Ectodermal cell (in vitro differentiated cells): Measurements from ENCODE around the gene PPFIBP2.

Experiments used
- H3K27ac ChIP-seq: 2 replicates; pipeline ENCODE4 v1.7.0; 2013; ENCODE audit warnings: mild to moderate bottlenecking, low read depth, low read length; ENCODE audit not compliant: insufficient read depth, poor library complexity, severe bottlenecking
- H3K27me3 ChIP-seq: 2 replicates; pipeline ENCODE4 v1.7.0; 2013; ENCODE audit warnings: mild to moderate bottlenecking, low read length; ENCODE audit not compliant: insufficient read depth, control insufficient read depth, poor library complexity, severe bottlenecking
- H3K36me3 ChIP-seq: one replicate; pipeline ENCODE4 v1.7.0; 2013; ENCODE audit warnings: low read length; ENCODE audit not compliant: control insufficient read depth, insufficient read depth
- H3K4me1 ChIP-seq: one replicate; pipeline ENCODE4 v1.7.0; 2013; ENCODE audit warnings: low read length; ENCODE audit not compliant: control insufficient read depth, insufficient read depth
- H3K4me3 ChIP-seq: 2 replicates; pipeline ENCODE4 v1.7.0; 2013; ENCODE audit warnings: low read depth, low read length, control low read depth; ENCODE audit not compliant: insufficient read depth
- H3K9me3 ChIP-seq: 2 replicates; pipeline ENCODE4 v1.7.0; 2013; ENCODE audit warnings: mild to moderate bottlenecking, low read length, moderate library complexity; ENCODE audit not compliant: control insufficient read depth
- WGBS, 2 experiments: methylation state at CpG; one replicate each; pipeline ENCODE4 v1.1.7; 2013; ENCODE audit warnings: missing lambda C conversion rate in 2 of 2; 5-methylcytosine and 5-hydroxymethylcytosine counted together

Gene PPFIBP2

DNA sequence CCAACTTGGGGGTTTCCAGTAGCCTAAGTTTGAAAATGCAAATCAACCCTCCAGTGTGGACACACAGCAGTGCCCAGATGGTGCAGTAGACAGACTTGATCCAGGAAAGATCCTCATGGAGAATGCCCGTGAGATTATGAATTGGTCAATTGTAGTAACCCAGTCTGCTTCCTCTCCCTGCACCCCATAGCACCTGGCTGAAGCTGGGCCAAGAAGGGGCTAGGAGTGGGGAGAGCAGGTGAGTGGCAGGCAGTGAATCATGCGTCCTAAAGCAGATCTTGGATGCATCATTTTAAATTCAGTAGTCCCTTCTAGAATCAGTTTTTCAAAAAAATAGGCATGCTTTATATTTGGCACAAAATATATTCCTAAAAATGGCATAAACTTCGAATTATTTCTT lies 107.3 kb downstream of the PPFIBP2 start:
- Histone ChIP-seq H3K4me1 (no peaks in the 10 kb centered on the region), H3K27me3 (no peaks in the 10 kb centered on the region), H3K36me3 (no peaks in the 10 kb centered on the region), H3K4me3 (no peak overlapping the region), H3K27ac (no peak overlapping the region), H3K9me3 (no peaks in the 10 kb centered on the region)
- WGBS, 2 experiments = 75 to 81% methylated on average over 3 of the region's 3 CpGs

DNA sequence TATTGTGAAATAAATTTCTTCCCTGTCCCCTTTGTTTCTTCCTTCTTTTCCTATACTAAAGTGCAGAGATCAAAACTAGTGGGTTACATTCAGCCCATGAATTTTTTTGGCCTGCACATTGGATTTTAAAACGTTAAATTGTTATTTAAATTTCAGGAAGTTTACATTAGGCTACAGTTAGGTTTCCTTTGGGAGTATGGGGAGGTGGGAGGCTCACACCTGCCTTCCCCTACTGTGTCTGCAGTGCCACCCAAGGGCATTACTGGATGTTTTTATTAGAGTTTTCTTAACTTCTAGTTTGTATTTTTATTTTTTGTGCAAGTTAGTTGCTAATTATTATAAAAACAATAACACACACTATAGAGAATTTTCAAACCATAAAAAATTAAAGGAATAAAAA lies 107.8 kb downstream of the PPFIBP2 start:
- Histone ChIP-seq H3K27me3 (no peaks in the 10 kb centered on the region), H3K9me3 (no peaks in the 10 kb centered on the region), H3K27ac (no peak overlapping the region), H3K36me3 (no peaks in the 10 kb centered on the region), H3K4me1 (no peaks in the 10 kb centered on the region), H3K4me3 (no peak overlapping the region)
- WGBS, 2 experiments = 17 to 22% methylated on average over 1 of the region's 1 CpG

DNA sequence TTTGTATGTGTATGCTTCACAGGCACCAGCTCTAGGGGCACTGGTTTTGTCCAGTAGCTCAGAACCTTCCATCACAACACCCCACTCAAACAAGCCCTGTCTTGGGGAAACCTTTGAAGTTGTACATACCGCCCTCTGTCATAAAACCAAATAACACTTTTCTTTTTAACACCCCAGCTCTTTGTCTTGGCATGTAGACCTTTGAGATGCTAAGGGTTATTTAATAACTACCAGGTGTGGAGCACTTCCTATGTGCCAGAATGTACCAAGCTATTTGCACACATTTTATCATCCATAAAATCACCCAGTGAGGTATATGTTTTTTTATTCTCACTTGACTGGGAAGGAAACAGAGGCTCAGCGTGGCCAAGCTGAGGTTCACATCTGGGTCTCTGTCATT lies 108.9 kb downstream of the PPFIBP2 start:
- H3K4me1 ChIP-seq = no peaks in the 10 kb centered on the region
- no peaks in the 10 kb centered on the region for H3K9me3 ChIP-seq
- H3K4me3 ChIP-seq = no peak overlapping the region
- no peaks in the 10 kb centered on the region for H3K36me3 ChIP-seq
- no peaks in the 10 kb centered on the region for H3K27me3 ChIP-seq
- no peak overlapping the region for H3K27ac ChIP-seq
- 89 to 96% methylated on average over 2 of the region's 2 CpGs for WGBS, 2 experiments

DNA sequence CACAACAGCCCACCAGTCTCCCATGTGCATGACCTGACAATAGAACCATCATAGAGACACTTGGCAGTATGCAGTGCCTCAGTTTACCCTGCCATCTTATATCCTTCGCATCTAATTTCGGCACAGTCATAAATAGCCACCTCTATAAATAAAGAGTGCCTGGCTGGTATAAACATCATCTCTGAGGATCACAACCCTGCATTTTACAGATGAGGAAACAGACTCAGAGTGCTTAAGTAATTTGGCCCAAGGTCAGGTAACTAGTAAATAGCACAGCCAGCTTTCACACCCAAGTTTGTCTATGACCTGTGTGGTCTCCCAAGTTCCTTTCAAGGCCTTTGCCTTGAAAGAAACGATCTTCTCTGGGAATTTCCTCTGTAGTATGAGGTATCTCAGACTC lies 114.9 kb downstream of the PPFIBP2 start:
- Histone ChIP-seq H3K27me3 (no peaks in the 10 kb centered on the region), H3K36me3 (no peaks in the 10 kb centered on the region), H3K9me3 (no peaks in the 10 kb centered on the region), H3K4me1 (no peaks in the 10 kb centered on the region), H3K4me3 (no peak overlapping the region), H3K27ac (no peak overlapping the region)
- WGBS, 2 experiments = 97% methylated on average over 3 of the region's 3 CpGs

DNA sequence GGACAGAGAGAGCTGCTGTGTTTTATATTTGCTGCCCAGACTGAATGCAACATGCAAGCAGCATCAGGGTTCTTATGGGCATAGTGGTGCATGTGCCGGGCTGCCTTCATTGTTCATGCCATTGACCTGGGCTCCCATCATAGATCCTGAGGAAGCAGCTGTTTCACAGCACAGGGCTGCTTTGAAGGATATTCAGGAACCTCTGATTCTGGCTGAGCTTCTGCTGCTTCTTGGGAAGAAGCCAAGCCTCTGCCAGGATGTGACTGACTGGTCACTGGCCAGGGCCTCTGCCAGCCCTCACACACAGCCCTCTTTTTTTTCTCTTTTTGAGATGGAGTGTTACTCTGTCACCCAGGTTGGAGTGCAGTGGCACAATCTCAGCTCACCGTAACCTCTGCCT lies 116.2 kb downstream of the PPFIBP2 start:
- H3K4me3 ChIP-seq = no peak overlapping the region
- WGBS, 2 experiments = 95% methylated on average over 2 of the region's 2 CpGs
- no peaks in the 10 kb centered on the region for H3K27me3 ChIP-seq
- H3K4me1 ChIP-seq = no peaks in the 10 kb centered on the region
- H3K27ac ChIP-seq = no peak overlapping the region
- H3K36me3 ChIP-seq = no peaks in the 10 kb centered on the region
- H3K9me3 ChIP-seq = no peaks in the 10 kb centered on the region

DNA sequence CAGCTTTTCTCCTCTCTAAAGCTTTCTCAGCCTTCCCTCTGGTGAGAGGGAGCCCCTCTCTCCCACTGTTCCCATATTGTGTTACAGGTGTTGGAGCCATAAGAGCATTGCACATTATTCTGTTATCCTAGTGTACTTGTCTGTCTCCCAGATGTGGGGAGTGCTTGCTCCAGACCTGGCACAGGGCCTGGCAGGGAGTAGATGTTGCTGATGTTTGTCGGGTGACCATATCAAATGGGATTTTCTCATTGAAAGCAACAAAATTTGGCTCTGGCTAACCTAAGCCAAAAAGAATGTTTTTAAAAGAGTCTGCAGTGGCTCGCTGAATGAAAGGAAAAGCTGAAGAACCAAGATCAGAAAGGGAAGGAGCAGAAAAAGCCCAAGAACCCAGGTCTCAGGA lies 118.4 kb downstream of the PPFIBP2 start:
- H3K4me1 ChIP-seq = no peaks in the 10 kb centered on the region
- H3K27ac ChIP-seq = no peak overlapping the region
- no peak overlapping the region for H3K4me3 ChIP-seq
- WGBS, 2 experiments = 93% methylated on average over 2 of the region's 2 CpGs
- H3K9me3 ChIP-seq = no peaks in the 10 kb centered on the region
- no peaks in the 10 kb centered on the region for H3K27me3 ChIP-seq
- no peaks in the 10 kb centered on the region for H3K36me3 ChIP-seq

DNA sequence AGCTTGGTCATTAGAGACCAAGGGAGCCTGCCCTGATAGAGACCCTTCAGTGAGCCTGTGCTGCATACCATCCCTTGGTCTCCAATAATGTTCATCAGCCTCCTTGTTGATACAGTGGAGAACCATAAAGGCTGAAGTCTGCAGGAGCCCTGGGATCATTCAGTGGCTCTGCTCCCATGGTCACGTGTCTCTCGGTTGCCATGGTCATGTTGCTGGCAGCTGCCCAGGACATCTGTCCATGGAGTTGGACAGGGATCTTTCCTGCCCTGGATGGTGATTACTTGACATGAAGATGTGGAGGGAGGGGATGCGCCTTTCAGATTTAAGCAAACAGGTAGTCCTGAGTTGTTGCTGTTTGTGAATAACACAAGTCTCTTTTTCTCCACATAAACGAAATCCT lies 121.3 kb downstream of the PPFIBP2 start:
- no peaks in the 10 kb centered on the region for H3K27me3 ChIP-seq
- no peaks in the 10 kb centered on the region for H3K9me3 ChIP-seq
- H3K4me3 ChIP-seq = no peak overlapping the region
- WGBS, 2 experiments = 93 to 98% methylated on average over 4 of the region's 4 CpGs
- H3K27ac ChIP-seq = no peak overlapping the region
- no peaks in the 10 kb centered on the region for H3K36me3 ChIP-seq
- no peaks in the 10 kb centered on the region for H3K4me1 ChIP-seq

DNA sequence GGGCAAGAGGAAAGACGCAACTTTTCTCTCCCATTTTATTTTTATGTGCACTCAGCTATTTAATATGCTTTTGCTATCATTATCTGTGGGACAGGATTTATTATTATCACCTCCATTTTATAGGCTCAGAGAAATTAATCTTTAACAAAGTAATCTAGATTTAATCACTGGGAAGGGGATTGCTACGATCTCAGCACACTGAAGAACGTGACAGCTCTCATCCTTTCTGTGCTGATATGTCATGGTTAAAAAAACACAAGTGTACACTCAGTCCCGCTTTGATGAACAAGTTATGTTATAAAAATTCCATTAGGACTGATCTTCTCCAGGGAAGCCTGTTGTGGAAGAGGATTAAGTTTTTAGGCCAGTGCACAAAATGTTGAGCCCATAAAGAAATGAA lies 121.9 kb downstream of the PPFIBP2 start:
- Histone ChIP-seq H3K36me3 (no peaks in the 10 kb centered on the region), H3K27me3 (no peaks in the 10 kb centered on the region), H3K27ac (no peak overlapping the region), H3K4me3 (no peak overlapping the region), H3K4me1 (no peaks in the 10 kb centered on the region), H3K9me3 (no peaks in the 10 kb centered on the region)
- WGBS, 2 experiments = 95 to 99% methylated on average over 3 to 4 of the region's 4 CpGs

DNA sequence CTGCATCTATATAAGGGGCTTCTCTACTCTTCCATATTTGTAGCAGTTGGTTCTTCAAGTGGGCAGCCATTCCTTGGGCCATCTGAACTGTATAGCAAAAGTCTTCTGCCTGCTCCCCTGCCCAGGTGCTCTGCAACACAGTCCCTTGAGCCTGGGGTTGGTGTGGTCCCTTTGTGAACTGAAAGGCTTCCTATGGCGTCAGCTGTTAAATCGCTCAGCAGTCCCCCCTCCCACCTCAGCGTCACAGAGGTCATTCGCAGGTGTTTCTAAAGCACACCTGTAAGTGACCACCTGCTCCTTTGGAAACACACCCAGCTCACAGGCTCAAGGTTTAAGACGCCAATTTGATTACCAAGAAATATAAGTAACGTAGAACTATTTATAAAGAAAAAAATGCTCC lies 122.6 kb downstream of the PPFIBP2 start:
- Histone ChIP-seq H3K9me3 (no peaks in the 10 kb centered on the region), H3K4me3 (no peak overlapping the region), H3K36me3 (no peaks in the 10 kb centered on the region), H3K27me3 (no peaks in the 10 kb centered on the region), H3K4me1 (no peaks in the 10 kb centered on the region), H3K27ac (no peak overlapping the region)
- WGBS, 2 experiments = 73 to 86% methylated on average over 3 to 6 of the region's 6 CpGs

DNA sequence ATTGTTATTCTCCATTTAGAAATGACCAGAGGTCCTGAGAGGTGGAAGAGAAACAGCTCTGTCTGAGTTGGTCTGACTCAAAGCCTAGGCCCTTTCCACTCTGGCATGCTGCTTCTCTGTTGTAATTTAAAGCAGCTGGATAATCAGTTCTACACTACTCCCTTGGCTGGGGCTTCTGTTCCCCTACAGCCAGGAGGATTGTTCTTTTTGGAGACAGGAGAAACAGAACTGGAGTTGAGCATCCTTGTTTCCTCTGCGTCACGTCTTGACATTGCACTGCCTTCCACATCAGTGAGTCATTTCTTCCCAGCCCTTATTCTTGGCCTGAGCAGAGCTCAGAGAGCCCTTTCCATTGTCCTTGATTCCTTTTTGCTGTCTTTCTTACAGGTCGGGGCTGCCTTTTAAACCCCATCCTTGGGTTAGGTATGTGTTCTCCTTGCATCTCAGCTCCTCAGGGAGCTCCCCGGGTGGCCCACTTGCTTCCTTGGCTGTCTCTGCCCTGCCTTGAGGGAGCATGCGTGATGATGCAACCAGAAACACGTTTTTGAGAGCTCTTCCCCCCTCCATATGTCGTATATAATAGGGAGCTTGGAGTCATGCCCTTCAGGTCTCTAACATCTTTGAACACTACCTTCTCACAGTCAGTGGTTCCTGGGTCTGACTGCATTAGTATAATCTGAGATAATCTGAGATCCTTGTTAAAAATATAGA lies 123.8 kb downstream of the PPFIBP2 start:
- no peaks in the 10 kb centered on the region for H3K36me3 ChIP-seq
- H3K4me1 ChIP-seq = no peaks in the 10 kb centered on the region
- no peak overlapping the region for H3K4me3 ChIP-seq
- H3K27ac ChIP-seq = no peak overlapping the region
- H3K9me3 ChIP-seq = no peaks in the 10 kb centered on the region
- WGBS, 2 experiments = 80 to 85% methylated on average over 7 of the region's 7 CpGs
- no peaks in the 10 kb centered on the region for H3K27me3 ChIP-seq
